ENCODE results near the gene NBR1. TPM values are rescaled to one million over a fixed set of nuclear protein-coding genes. Genes with fewer than 3 reads are reported as not detected.

NBR1 gene
- total and polyA plus RNA-seq, 2 of the 8 experiments (the other 6 are each of a cell fraction or from before 2014, with no cell fraction given), result 13.5 to 36.0 TPM

- Histone ChIP-seq H3K56ac (replicated peaks; ENCODE audit: insufficient read length, low read depth, low read length) (no peak overlapping the region), H3K23ac (ENCODE audit: insufficient read length) (no peak overlapping the region), H3K4me2 (ENCODE audit: insufficient read depth in 1 of 2, low read depth in 2 of 2, low read length in 2 of 2) (no peak overlapping the region), H2BK15ac (ENCODE audit: low read length) (no peak overlapping the region), H3K79me2 (ENCODE audit: control insufficient read depth in 1 of 2, insufficient read depth in 2 of 2, low read length in 2 of 2) (peaks cover 0 to 25% of the 10 kb centered on the region in 2 experiments; a peak in 2 of 4 replicates), H3K27ac (ENCODE audit: low read depth, low read length) (no peak overlapping the region), H4K5ac (ENCODE audit: insufficient read length, low read depth, low read length) (no peak overlapping the region), H3K9ac (replicated peaks in 1 of 4; ENCODE audit: extremely low read depth in 1 of 4, low read depth in 3 of 4, low read length in 3 of 4) (no peak overlapping the region), H4K20me1 (replicated peaks in 1 of 2; ENCODE audit: control insufficient read depth in 1 of 2, insufficient read depth in 2 of 2, low read length in 2 of 2) (no peaks in the 10 kb centered on the region), H3K9me3 (ENCODE audit: insufficient read depth in 2 of 2, low read depth in 1 of 2, low read length in 1 of 2) (peaks cover 0 to 7% of the 10 kb centered on the region in 2 experiments; a peak in 1 of 4 replicates), H2BK20ac (ENCODE audit: low read length) (no peak overlapping the region), H2AK5ac (ENCODE audit: low read depth, low read length) (no peak overlapping the region), H3K14ac (ENCODE audit: insufficient read length) (no peak overlapping the region), H4K91ac (replicated peaks; ENCODE audit: insufficient read length, low read length) (no peak overlapping the region), H3K4me1 (replicated peaks in 1 of 4; ENCODE audit: control insufficient read depth in 3 of 4, insufficient read depth in 4 of 4, low read length in 3 of 4) (peaks cover 0 to 4% (median 3%) of the 10 kb centered on the region in 4 experiments; a peak in 4 of 7 replicates), H4K8ac (ENCODE audit: extremely low read depth, insufficient read depth, low read length) (no peak overlapping the region), H3K27me3 (replicated peaks in 1 of 4; ENCODE audit: control insufficient read depth in 3 of 4, extremely low read depth in 1 of 4, insufficient read depth in 3 of 4, low read length in 3 of 4) (no peaks in the 10 kb centered on the region), H2AFZ (ENCODE audit: low read length) (no peak overlapping the region), H3K23me2 (ENCODE audit: low read depth, low read length) (peaks cover 5% of the 10 kb centered on the region), H3K36me3 (ENCODE audit: control insufficient read depth in 2 of 4, insufficient read depth in 4 of 4, low read length in 3 of 4) (peaks cover 0 to 19% (median 6%) of the 10 kb centered on the region in 4 experiments; a peak in 3 of 8 replicates), H2BK5ac (ENCODE audit: low read depth, low read length) (no peak overlapping the region), H3K4ac (replicated peaks; ENCODE audit: insufficient read length, low read depth, low read length) (no peak overlapping the region), H3K18ac (ENCODE audit: extremely low read depth, low read length) (no peak overlapping the region), H3K4me3 (ENCODE audit: extremely low read depth in 1 of 4, insufficient read depth in 2 of 4, low read depth in 3 of 4, low read length in 4 of 4) (no peak overlapping the region), H2BK12ac (ENCODE audit: low read depth, low read length) (no peak overlapping the region), H2BK120ac (replicated peaks; ENCODE audit: low read depth, low read length) (no peak overlapping the region), H3K79me1 (ENCODE audit: low read depth, low read length) (no peaks in the 10 kb centered on the region; the same call in 1 of the 2 replicates)
- CTCF ChIA-PET (ENCODE audit: partially characterized antibody), result interaction anchor here (0.6 kb wide), 1 partner anchor 180 kb away, joined by 4 read pairs; no protein-coding TSS in a partner anchor
- DNase-seq (ENCODE audit: low read depth in 1 of 2, low spot score in 2 of 2) (no peak), FAIRE-seq (no peak)
- POLR2A ChIA-PET (ENCODE audit: partially characterized antibody), result interaction anchor here (0.8 to 5.5 kb wide), 3 partner anchors 8 to 186 kb away, joined by 3 to 29 read pairs (median 14); no protein-coding TSS in a partner anchor
- WGBS, 2 experiments (ENCODE audit: extremely low coverage in 1 of 2, insufficient coverage in 1 of 2, insufficient read length in 1 of 2, insufficient replicate concordance in 2 of 2, low coverage in 1 of 2, low lambda C conversion rate in 2 of 2, missing lambda C conversion rate in 1 of 2), result 95% methylated on average over 11 of the region's 11 CpGs; no CpG with 5 or more reads in 1 of the 2 experiments
- no peak for TF ChIP-seq SP1 (IDR thresholded peaks at IDR 0.05; ENCODE audit: low read depth, low read length)
- TF ChIP-seq SUZ12 (IDR thresholded peaks at IDR 0.05; ENCODE audit: low read length), result no peak
- TF ChIP-seq YY1 (IDR thresholded peaks at IDR 0.05; ENCODE audit: low read depth, low read length), result no peak
- TF ChIP-seq CREB1 (IDR thresholded peaks at IDR 0.05), result no peak
- TF ChIP-seq E2F6 (IDR thresholded peaks at IDR 0.05), result no peak
- no peak for TF ChIP-seq USF2 (IDR thresholded peaks at IDR 0.05; ENCODE audit: low read length)
- TF ChIP-seq RAD21 (IDR thresholded peaks at IDR 0.05 in 1 of 2, conservative IDR thresholded peaks at IDR 0.05 in 1 of 2; ENCODE audit: low read depth in 2 of 2, low read length in 2 of 2), result no peak
- TF ChIP-seq EP300 (IDR thresholded peaks at IDR 0.05; ENCODE audit: borderline replicate concordance in 1 of 2, low read depth in 2 of 2, low read length in 2 of 2), result no peak
- TF ChIP-seq SP4 (IDR thresholded peaks at IDR 0.05; ENCODE audit: low read length), result no peak
- no peak for TF ChIP-seq ATF3 (IDR thresholded peaks at IDR 0.05; ENCODE audit: insufficient read depth, low read depth, low read length)
- no peak for TF ChIP-seq JUND (IDR thresholded peaks at IDR 0.05; ENCODE audit: low read length)
- no peak for TF ChIP-seq CBX5 (IDR thresholded peaks at IDR 0.05; ENCODE audit: low read depth, low read length)
Measured at GRCh38 chr17:43129671-43130010, 41.4 kb upstream of the NBR1 start.
